HCT116 (cell line): ENCODE data around the gene CRB3. TPM values are rescaled to one million over a fixed set of nuclear protein-coding genes. Genes with fewer than 3 reads are reported as not detected.

Experiments
- ATAC-seq: fragments of 200-7000 bp; cut with Tn5 transposase; 2 replicates; pipeline ENCODE4 v1.9.1; 2020; ENCODE audit warnings: mild to moderate bottlenecking, moderate library complexity
- BruUV-seq: library from RNA; stranded (reverse); fragments of 400-500 nt; replicated peaks from 2 replicates; lab custom pipeline; 2021; lab: Mats Ljungman, UMichigan
- CTCF ChIA-PET: fragments of 300-600 bp; sonication (Branson Sonifier 250); formaldehyde crosslinking; loops from one replicate; lab custom pipeline; 2021; ENCODE audit warnings: antibody characterized with exemption; lab: Charles Lee
- POLR2A ChIA-PET: fragments of 300-600, 350-600 bp; sonication (Branson Sonifier 250); formaldehyde crosslinking; loops from one replicate; lab custom pipeline; 2021; ENCODE audit warnings: antibody characterized with exemption; lab: Charles Lee
- RAD21 ChIA-PET, 2 experiments: fragments of 300-600 bp; sonication (Branson Sonifier 250); formaldehyde crosslinking; loops; one replicate each; lab custom pipeline; 2023; ENCODE audit warnings: low total read pairs in 2 of 2; ENCODE audit not compliant: uncharacterized antibody in 2 of 2, unreplicated experiment in 2 of 2, low non-redundant PET in 1 of 2; lab: Charles Lee
- DNase-seq: peaks from one replicate; pipeline ENCODE4 v3.0.0-alpha.2; 2010; ENCODE audit warnings: low read depth, low spot score
- H2AFZ ChIP-seq: fragments of 200-600 bp; shearing (Covaris generic), sonication (generic); 2 replicates; pipeline ENCODE4 v1.6.1; 2017; ENCODE audit warnings: low read depth, mixed run types, mixed read lengths, antibody characterized with exemption, low read length; ENCODE audit not compliant: poor library complexity, severe bottlenecking
- H3K27ac ChIP-seq: 2 replicates; pipeline ENCODE4 v1.5.1; 2012; ENCODE audit warnings: low read depth, low read length
- H3K27me3 ChIP-seq: fragments of 200-600 bp; sonication (generic); 2 replicates; pipeline ENCODE4 v1.6.1; 2016; ENCODE audit warnings: mixed run types, low read length, mixed read lengths; ENCODE audit not compliant: insufficient read depth
- H3K36me3 ChIP-seq, 2 experiments: fragments of 200-500 bp in 1 of 2; fragments of 200-600 bp in 1 of 2; sonication (Bioruptor generic) in 1 of 2; sonication (generic) in 1 of 2; 2 replicates each; pipeline versions ENCODE4 v1.5.1 to v1.6.1; 2014 to 2016; ENCODE audit warnings: low read length in 2 of 2, inconsistent platforms in 1 of 2, mixed read lengths in 1 of 2, mixed run types in 1 of 2; ENCODE audit not compliant: insufficient read depth in 2 of 2, control insufficient read depth in 1 of 2
- H3K4me1 ChIP-seq, 2 experiments: fragments of 200-600 bp in 1 of 2; sonication (generic) in 1 of 2; 2 replicates each; pipeline versions ENCODE4 v1.5.1 to v1.6.1; 2012 to 2017; ENCODE audit warnings: low read length in 2 of 2, inconsistent platforms in 1 of 2, mild to moderate bottlenecking in 1 of 2, mixed read lengths in 1 of 2, mixed run types in 1 of 2, moderate library complexity in 1 of 2; ENCODE audit not compliant: insufficient read depth in 2 of 2, control insufficient read depth in 1 of 2
- H3K4me2 ChIP-seq: fragments of 200-600 bp; sonication (generic); 2 replicates; pipeline ENCODE4 v1.6.1; 2017; ENCODE audit warnings: mixed run types, low read length, mixed read lengths
- H3K4me3 ChIP-seq, 2 experiments: fragments of 200-600 bp in 1 of 2; sonication (generic) in 1 of 2; replicated peaks in 1 of 2; 2 replicates each; pipeline ENCODE4 v1.5.1; 2011 to 2016; ENCODE audit warnings: low read length in 2 of 2, control low read depth in 1 of 2, low read depth in 1 of 2, mild to moderate bottlenecking in 1 of 2, mixed read lengths in 1 of 2, mixed run types in 1 of 2
- H3K79me2 ChIP-seq: fragments of 200-600 bp; sonication (generic); 2 replicates; pipeline ENCODE4 v1.6.1; 2017; ENCODE audit warnings: mild to moderate bottlenecking, mixed run types, low read length, moderate library complexity, mixed read lengths; ENCODE audit not compliant: insufficient read depth
- H3K9ac ChIP-seq: fragments of 200-600 bp; sonication (generic); 2 replicates; pipeline ENCODE4 v1.6.1; 2016; ENCODE audit warnings: low read length, mixed read lengths
- H3K9me2 ChIP-seq: fragments of 200-600 bp; sonication (generic), shearing (Covaris generic); 2 replicates; pipeline ENCODE4 v1.6.1; 2017; ENCODE audit warnings: mixed run types, mild to moderate bottlenecking, moderate library complexity; ENCODE audit not compliant: insufficient read depth
- H3K9me3 ChIP-seq, 2 experiments: fragments of 200-500 bp in 1 of 2; fragments of 200-600 bp in 1 of 2; sonication (Bioruptor generic) in 1 of 2; sonication (generic) in 1 of 2; 2 replicates each; pipeline ENCODE4 v1.6.1; 2014 to 2017; ENCODE audit warnings: low read length in 2 of 2, mixed read lengths in 2 of 2, inconsistent platforms in 1 of 2, low read depth in 1 of 2, mild to moderate bottlenecking in 1 of 2, mixed run types in 1 of 2, moderate library complexity in 1 of 2; ENCODE audit not compliant: control insufficient read depth in 1 of 2, insufficient read depth in 1 of 2
- H4K20me1 ChIP-seq: fragments of 200-600 bp; sonication (generic), shearing (Covaris generic); 2 replicates; pipeline ENCODE4 v1.6.1; 2017; ENCODE audit warnings: mixed run types, mild to moderate bottlenecking, moderate library complexity; ENCODE audit not compliant: insufficient read depth
- CEBPB ChIP-seq: IDR thresholded peaks from 2 replicates; pipeline ENCODE4 v1.6.1; 2012; ENCODE audit warnings: low read depth
- EGR1 ChIP-seq: IDR thresholded peaks from 2 replicates; pipeline ENCODE4 v1.6.1; 2012; ENCODE audit warnings: low read depth
- EZH2phosphoT487 ChIP-seq: fragments of 200-600 bp; IDR thresholded peaks from 2 replicates; pipeline ENCODE4 v1.6.1; 2018; ENCODE audit warnings: antibody characterized with exemption, borderline replicate concordance
- FOSL1 ChIP-seq: IDR thresholded peaks from 2 replicates; pipeline ENCODE4 v1.6.1; 2012; ENCODE audit warnings: low read depth
- SP1 ChIP-seq: IDR thresholded peaks from 2 replicates; pipeline ENCODE4 v1.6.1; 2012; ENCODE audit warnings: low read depth
- TCF7L2 ChIP-seq: IDR thresholded peaks from 2 replicates; pipeline ENCODE4 v1.7.0; 2011; ENCODE audit warnings: borderline replicate concordance, inconsistent platforms; ENCODE audit not compliant: insufficient read depth, insufficient read length; ENCODE audit errors: extremely low read depth
- ZFX ChIP-seq: fragments of 450-650 bp; IDR thresholded peaks from 2 replicates; pipeline ENCODE4 v1.6.1; 2017
- ZNF274 ChIP-seq: fragments of 200-500 bp; sonication (Bioruptor generic); IDR thresholded peaks from 2 replicates; pipeline ENCODE4 v1.6.1; 2014; ENCODE audit warnings: mild to moderate bottlenecking, low read depth, low read length, inconsistent platforms
- intact Hi-C: fragments of 100-400 bp; cut with micrococcal nuclease; formaldehyde crosslinking; loops from 2 replicates; pipeline ENCODE4 v1.10.0; 2022
- total RNA-seq: library from RNA; stranded (reverse); gene quantifications from one replicate; pipeline ENCODE4 v1.2.1, GENCODE V29; 2021; ENCODE audit not compliant: unreplicated experiment

CRB3 gene
- total RNA-seq, 1 experiment from 2014 or later = 40.5 TPM

GRCh38 chr19:6440905-6441304 lies 23.2 kb upstream of the CRB3 start:
- H3K9me2 ChIP-seq = no peaks in the 10 kb centered on the region
- CTCF ChIA-PET = no interaction called here
- DNase-seq (no peak), ATAC-seq (no peak)
- H3K79me2 ChIP-seq = no peaks in the 10 kb centered on the region
- H3K9me3 ChIP-seq = no peaks in the 10 kb centered on the region
- H3K4me1 ChIP-seq = no peaks in the 10 kb centered on the region
- TF ChIP-seq CEBPB = no peak
- no peak for TF ChIP-seq ZFX
- TF ChIP-seq EZH2phosphoT487 = no peak
- TF ChIP-seq ZNF274 = no peak
- no peak for TF ChIP-seq TCF7L2
- no peak for TF ChIP-seq FOSL1
- no peak for TF ChIP-seq EGR1
- H3K4me2 ChIP-seq = no peak overlapping the region
- POLR2A ChIA-PET = no interaction called here
- no peak overlapping the region for H3K4me3 ChIP-seq
- no peak overlapping the region for H3K27ac ChIP-seq
- no peaks in the 10 kb centered on the region for H3K36me3 ChIP-seq
- no TSS peak for BruUV-seq
- no peaks in the 10 kb centered on the region for H4K20me1 ChIP-seq
- intact Hi-C loops = no loop called here
- no peak overlapping the region for H2AFZ ChIP-seq
- H3K9ac ChIP-seq = no peak overlapping the region
- RAD21 ChIA-PET = no interaction called here
- H3K27me3 ChIP-seq = no peaks in the 10 kb centered on the region

- no peaks in the 10 kb centered on the region for H3K9me2 ChIP-seq
- TF ChIP-seq SP1 (no peak), TCF7L2 (no peak)
- H3K9ac ChIP-seq = no peak overlapping the region
- intact Hi-C loops = no loop called here
- H3K79me2 ChIP-seq = no peaks in the 10 kb centered on the region
- no peak overlapping the region for H3K27ac ChIP-seq
- H3K27me3 ChIP-seq = no peaks in the 10 kb centered on the region
- no peak overlapping the region for H3K4me2 ChIP-seq
- no peak overlapping the region for H2AFZ ChIP-seq
- H3K4me1 ChIP-seq = no peaks in the 10 kb centered on the region
- H3K36me3 ChIP-seq = no peaks in the 10 kb centered on the region
- H3K9me3 ChIP-seq = peaks cover 0 to 4% of the 10 kb centered on the region in 2 experiments; a peak in 1 of 4 replicates
- no TSS peak for BruUV-seq
- ChIA-PET CTCF (no interaction called here), POLR2A (no interaction called here), RAD21 (no interaction called here)
- no peak for DNase-seq
- ATAC-seq = no peak
- no peaks in the 10 kb centered on the region for H4K20me1 ChIP-seq
- no peak overlapping the region for H3K4me3 ChIP-seq
Measured at GRCh38 chr19:6442087-6442688, 21.9 kb upstream of the CRB3 start.
